Activated CD8-positive, alpha-beta memory T cell treated with anti-CD3 and anti-CD28 coated beads, Interleukin-2, amount 50 U/mL, for 1 hour (primary cell): ENCODE data around the gene NLGN1.
"Not testable (repeated sequence)": the region's sequence is repeated elsewhere in the genome, so short reads cannot be mapped to it uniquely, and the experiment has no call there.

Experiments used
- DNase-seq: peaks from one replicate; pipeline ENCODE4 v3.0.0-alpha.2; 2020; ENCODE audit errors: extremely low read depth

The NLGN1 gene

GRCh38 chr3:174220775-174221554 is 823.4 kb downstream of the NLGN1 start:
- DNase-seq = no peak

DNA sequence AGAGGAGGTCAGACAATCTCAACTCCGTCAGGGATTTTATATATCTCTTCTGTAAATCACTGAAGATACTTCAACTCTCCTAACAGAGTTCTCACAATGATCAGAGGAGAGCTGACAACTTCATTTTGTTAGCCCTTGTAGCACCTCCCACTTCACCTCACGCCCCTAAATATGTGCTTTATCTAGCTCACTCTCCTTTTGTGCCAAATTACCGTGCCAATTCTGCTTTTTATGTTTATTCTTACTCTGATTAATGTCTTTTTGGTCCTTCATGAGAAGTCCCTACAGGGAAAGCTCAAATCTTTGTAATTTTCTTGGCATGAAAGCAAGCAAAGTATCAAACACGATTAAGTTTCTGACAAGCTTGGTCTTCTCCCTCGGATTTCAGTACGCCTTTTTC is 825.5 kb downstream of the NLGN1 start:
- DNase-seq = no peak

DNA sequence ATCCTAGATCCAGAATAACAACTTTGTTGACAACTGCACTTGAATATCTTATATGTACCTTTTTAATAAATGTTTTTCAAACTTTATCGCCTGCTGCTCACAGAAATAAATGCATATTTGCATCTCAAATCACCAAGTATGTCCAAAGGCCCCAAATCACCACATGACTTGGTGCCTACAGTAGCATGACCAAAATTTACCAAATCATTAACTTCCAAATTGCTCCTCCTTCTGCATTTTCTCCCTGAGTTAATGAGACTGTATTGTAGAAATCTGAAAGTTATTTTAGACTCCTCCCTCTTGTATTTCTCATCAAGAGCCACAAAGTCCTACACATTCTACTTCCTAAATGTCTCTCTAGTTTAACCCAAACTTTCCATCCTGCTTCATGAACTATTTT is 826.1 kb downstream of the NLGN1 start:
- no peak for DNase-seq

- no peak for DNase-seq
These were observed 832.4 kb downstream of the NLGN1 start for GRCh38 chr3:174229916-174230315.

GRCh38 chr3:174232028-174232657 is 834.6 kb downstream of the NLGN1 start:
- DNase-seq = not testable (repeated sequence)

DNA sequence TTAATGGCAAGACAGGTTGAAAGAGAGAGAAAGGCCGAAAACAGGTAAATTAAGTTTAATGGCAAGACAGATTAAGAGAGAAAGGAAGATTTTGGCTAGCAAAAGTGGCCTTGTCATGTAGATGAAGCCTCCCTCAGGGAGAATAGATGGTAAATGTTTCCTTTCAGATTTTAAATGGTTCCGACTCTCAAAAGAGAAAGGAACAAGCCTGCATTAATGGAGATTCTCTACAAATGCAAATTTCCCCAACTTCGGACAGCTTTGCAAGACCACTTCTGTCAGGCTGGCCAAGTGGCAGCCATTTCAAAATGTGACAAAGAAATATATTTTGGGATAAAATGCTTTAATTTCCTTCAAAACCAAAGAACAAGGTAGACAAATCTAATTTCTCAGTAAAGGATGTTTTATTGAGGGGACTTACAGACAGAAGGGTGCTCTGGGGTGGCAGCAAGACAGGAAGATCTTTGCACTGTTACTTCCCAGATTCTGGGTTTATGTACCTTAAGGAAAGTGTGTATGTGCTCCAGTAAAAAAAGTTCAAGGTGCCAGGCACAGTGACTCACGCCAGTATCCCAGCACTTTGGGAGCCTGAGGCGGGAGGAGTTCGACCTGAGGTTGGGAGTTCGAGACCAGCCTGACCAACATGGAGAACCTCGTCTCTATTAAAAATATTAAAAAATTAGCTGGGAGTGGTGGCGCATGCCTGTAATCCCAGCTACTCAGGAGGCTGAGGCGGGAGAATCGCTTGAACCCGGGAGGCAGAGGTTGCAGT is 835.3 kb downstream of the NLGN1 start:
- DNase-seq = no peak

DNA sequence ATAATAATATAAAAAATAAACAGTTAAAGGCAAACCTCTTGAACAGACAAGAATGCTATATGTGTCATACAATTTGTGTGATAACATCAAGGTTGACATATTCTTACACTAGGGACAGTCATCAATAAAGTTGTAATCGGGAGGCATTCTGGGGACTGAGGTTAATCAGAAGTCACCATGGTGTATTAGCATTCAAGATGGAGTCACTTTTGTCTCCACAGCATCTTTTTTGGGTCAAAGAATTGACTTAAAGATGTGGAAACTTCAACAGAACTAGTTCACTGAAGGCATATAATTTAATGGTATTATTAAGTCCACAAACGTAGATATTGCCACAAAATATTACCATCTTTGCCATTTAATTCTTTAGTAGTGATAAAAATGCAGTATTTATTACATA is 836.0 kb downstream of the NLGN1 start:
- no peak for DNase-seq

- DNase-seq = no peak
These were observed 844.9 kb downstream of the NLGN1 start for GRCh38 chr3:174242311-174243041.

DNA sequence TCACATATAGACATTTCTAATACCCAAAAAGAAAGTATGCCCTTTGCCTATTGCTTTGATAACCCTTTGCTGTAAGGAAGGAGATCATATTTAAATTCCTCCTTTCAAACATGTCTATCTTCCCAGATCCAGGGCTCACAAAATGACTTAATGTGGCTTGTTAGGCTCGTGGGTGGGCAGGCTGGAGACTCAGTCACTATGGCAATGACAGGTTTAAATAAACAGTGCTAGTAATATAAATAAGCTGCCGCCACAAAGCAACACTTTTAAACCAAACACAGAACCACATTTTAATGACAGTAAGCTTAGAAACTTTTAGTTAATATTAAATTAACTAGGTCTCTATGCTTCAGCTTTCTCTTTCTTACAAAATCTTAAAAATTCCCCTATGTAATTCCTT is 845.6 kb downstream of the NLGN1 start:
- no peak for DNase-seq

DNA sequence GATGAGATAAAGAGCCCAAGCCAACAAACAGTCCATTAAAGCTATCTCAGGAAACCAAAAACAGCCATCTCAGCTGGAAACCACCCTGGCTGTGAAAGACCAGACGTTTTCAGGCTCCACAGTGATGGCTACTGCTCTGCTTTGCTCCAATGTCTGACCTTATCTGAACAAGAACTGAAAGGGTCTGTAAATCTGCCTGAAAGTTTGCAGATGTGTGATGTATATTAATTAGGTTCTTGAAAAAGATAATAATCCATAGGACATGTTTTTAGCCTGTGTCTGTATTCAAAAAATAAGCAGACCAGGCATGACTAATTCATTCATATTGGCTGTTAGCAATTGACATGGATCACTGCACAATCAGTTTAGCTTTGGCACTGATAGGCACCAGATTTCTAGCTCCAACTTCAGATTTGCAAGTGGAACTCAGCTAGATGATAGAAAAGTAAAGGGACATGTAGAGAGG is 850.2 kb downstream of the NLGN1 start:
- DNase-seq = no peak

- DNase-seq = no peak
These were observed 854.1 kb downstream of the NLGN1 start for GRCh38 chr3:174251681-174252080.

DNA sequence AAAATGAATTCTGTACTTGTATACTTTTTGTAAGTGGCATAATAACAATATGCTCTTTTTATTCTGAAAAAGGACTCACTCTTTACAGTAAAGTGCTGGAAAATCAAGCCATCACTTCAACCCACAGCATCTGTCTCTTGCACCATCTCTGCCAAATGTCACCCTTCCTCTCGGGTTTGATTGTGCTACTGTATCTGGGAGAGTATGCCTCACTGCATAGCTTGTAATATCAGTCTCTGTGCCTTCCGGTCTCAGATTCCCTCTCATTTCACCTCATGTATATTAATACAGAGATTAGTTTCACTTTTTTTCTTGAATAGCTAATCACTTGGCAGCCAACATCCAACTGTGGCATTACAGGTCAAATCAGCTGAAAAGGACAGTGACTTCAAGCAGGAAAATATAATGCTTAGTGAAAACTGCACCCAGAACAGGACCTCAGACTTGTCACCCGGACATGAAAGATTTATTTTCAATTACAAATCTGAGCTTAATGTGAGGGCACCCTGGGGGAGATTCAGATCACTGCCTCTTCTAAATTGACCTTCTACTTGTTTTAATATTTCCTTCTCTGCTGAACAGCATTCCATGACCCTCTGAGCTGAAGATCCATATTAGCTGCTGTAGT is 855.8 kb downstream of the NLGN1 start:
- no peak for DNase-seq

GRCh38 chr3:174253940-174254339 is 856.4 kb downstream of the NLGN1 start:
- no peak for DNase-seq

GRCh38 chr3:174255454-174255853 is 857.9 kb downstream of the NLGN1 start:
- DNase-seq = no peak

DNA sequence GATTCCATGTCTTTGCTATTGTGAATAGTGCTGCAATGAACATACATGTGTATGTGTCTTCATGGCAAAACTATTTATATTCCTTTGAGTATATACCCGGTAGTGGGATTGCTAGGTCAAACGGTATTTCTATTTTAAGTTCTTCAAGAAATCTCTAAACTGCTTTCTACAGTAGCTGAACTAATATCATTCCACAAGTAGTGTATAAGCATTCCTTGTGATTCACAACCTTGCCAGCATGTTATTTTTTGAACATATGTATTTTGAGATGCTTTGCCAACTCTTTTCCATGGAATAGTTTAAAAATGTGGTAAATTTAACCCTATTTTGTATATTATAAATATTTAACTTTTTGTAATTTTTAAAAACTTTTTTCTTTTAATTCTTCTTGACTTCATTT is 868.9 kb downstream of the NLGN1 start:
- DNase-seq = no peak

- DNase-seq = no peak
These were observed 870.5 kb downstream of the NLGN1 start for GRCh38 chr3:174268061-174268460.

DNA sequence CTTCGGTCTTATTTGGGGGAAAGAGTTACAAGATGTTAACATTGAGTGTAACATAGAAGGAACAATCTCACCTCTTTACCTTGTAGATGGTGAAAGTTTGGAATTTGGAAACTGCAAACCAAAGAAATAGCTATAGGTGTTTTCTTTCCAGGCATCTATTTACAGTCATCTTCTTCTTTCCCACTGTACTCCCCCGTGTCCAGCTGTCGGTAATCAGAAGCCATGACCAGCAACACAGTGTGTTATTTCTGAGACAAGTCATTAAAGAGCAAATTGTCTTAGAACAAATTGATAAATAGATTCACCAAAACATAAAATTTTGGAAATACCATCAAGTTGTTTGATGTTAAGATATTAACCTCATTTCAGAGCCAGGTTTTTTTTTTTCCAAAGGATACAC is 871.0 kb downstream of the NLGN1 start:
- no peak for DNase-seq

DNA sequence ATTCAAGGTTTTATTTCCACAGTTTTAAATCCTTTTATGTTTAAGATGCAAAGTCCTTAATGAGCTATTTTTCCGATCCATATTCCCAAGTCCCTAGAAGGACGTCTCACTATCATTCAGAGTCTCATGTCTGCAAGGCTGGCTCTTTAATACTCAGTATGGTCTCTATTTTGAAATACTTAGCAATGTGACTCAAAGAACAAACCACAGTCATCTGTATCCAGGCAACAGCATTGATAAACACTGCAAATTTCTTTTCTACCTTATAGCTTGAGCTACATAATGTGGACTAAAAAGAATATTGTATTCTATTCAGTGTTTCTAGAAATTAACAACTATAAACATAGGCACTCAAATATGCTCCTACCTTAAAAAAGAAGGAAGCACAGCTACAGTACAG is 873.3 kb downstream of the NLGN1 start:
- no peak for DNase-seq

DNA sequence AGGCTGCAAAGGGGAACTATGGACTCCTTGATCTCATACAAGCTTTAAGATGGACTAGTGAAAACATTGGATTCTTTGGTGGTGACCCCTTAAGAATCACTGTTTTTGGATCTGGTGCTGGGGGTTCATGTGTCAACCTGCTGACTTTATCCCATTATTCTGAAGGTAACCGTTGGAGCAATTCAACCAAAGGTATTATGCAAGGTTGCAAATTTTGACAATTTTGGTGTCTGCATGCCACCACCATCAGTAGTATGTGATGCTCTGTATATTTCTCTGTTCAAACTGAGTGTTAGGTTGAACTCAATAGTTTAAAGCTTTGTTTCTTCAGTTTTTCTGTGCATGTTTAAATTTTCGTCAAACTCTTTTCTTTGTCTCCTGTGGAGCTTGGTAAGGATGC is 877.8 kb downstream of the NLGN1 start:
- no peak for DNase-seq

GRCh38 chr3:174276826-174277225 is 879.3 kb downstream of the NLGN1 start:
- DNase-seq = no peak

DNA sequence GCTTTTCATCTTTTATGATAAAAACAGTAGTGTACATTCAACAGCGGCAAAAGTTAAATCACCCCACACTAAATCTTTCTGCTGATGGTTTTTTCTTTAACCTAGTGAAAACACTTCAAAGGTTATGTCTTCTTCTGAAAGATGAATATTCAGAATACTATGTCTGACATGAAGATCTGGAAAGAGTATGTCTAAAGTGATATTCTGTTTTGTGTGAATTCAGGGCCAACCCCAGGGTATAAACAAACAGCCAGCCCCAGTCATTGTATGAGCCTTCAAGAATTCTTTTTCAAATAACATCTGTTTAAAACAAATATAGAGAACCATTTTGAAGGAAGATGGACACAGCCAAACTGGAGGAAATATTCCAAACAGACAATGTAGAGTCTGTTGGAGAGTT is 880.5 kb downstream of the NLGN1 start:
- no peak for DNase-seq

- DNase-seq = no peak
These were observed 882.6 kb downstream of the NLGN1 start for GRCh38 chr3:174280186-174280585.
